ENCODE measurements around the gene ITIH4.

DNA sequence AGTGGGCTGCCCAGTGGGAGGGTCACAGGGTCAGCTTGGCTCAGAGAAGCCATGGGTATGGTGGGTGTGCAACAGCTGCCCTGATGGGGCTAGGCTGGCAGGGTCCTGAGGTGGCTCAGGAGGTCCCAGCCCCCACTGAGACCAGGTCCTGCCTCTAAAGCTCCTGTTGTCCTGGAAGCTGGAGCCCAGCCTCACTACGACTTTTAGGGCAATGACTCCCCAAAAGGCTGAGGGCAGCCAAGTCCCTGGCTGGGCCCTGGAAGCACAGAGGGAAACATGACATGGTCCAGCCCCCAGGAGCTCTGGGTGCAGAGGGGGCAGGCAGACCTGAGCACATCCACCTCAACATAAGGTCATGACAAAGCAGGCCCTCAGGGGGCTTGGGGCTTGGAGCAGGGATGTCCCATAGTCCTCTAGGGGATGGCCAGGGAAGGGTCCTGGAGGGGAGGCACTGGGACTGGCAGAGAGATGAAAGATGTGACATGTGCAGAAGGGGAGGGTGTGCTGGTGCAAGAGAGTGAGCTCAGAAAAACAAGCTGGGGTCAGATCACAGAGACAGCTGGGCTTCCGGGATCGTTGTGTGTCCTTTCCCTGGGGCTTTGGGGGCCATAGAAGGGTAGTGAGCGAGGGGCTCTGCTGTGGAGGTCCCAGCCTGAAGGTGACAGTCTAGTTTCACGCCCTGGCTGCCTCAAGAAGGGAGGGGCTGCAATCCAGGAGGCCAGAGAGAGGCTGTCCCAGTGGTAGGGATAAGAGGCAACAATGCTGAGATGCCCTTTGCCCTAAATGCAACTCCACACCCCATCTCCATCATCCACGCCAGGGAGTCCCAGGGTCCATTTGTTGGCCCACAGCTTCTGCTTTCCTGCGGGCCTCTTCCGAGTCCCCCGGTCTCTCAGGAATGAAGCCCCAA is 36.5 kb downstream of the ITIH4 start:
- TF ChIP-seq CTCF (IDR thresholded peaks at IDR 0.05): no peak
- no peak for TF ChIP-seq POLR2AphosphoS5 (IDR thresholded peaks at IDR 0.05; ENCODE audit: low read depth, low read length)
- TF ChIP-seq, protein P1, sequence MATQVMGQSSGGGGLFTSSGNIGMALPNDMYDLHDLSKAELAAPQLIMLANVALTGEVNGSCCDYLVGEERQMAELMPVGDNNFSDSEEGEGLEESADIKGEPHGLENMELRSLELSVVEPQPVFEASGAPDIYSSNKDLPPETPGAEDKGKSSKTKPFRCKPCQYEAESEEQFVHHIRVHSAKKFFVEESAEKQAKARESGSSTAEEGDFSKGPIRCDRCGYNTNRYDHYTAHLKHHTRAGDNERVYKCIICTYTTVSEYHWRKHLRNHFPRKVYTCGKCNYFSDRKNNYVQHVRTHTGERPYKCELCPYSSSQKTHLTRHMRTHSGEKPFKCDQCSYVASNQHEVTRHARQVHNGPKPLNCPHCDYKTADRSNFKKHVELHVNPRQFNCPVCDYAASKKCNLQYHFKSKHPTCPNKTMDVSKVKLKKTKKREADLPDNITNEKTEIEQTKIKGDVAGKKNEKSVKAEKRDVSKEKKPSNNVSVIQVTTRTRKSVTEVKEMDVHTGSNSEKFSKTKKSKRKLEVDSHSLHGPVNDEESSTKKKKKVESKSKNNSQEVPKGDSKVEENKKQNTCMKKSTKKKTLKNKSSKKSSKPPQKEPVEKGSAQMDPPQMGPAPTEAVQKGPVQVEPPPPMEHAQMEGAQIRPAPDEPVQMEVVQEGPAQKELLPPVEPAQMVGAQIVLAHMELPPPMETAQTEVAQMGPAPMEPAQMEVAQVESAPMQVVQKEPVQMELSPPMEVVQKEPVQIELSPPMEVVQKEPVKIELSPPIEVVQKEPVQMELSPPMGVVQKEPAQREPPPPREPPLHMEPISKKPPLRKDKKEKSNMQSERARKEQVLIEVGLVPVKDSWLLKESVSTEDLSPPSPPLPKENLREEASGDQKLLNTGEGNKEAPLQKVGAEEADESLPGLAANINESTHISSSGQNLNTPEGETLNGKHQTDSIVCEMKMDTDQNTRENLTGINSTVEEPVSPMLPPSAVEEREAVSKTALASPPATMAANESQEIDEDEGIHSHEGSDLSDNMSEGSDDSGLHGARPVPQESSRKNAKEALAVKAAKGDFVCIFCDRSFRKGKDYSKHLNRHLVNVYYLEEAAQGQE (IDR thresholded peaks at IDR 0.05; ENCODE audit: insufficient read depth in 1 of 2, low read depth in 2 of 2, low read length in 1 of 2): no peak
